Measurements from ENCODE around the gene PKLR. TPM values are rescaled to one million over a fixed set of nuclear protein-coding genes. Genes with fewer than 3 reads are reported as not detected.
"Not testable (repeated sequence)": the region's sequence is repeated elsewhere in the genome, so short reads cannot be mapped to it uniquely, and the experiment has no call there.

Gene PKLR
- total and polyA plus RNA-seq, 8 donors, result 0.07 to 0.21 (median 0.14) TPM; not detected in 4

DNA sequence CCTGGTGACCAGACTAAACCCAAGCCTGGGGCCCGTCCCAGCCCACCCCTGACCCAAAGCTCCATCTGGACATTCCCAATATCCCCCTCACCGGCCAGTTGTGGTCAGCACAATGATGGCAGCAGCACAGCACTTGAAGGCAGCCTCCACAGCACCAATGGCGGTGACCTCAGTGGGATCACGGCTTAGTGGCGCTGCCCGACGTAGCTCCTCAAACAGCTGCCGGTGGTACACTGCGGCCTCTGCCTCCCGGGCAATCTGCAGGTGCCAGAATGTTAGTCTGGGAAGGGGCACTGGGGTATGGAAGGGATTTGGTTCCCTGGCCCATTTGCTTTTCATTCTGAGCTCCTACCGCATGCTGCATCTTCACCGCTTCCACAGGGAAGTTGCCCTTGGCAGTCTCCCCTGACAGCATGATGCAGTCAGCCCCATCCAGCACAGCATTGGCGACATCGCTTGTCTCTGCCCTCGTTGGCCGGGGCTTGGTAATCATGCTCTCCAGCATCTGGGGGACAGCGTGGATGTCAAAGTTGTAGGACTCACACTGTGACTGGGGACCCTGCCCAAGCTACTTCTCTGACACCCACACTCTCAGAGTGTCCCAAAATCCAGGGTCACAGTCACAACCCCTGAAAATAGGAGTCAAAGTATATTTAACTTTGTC lies 8.0 kb downstream of the PKLR start:
- peaks cover 0 to 9% of the 10 kb centered on the region in 2 donors for H3K4me1 ChIP-seq
- DNase-seq, result no peak
- intact Hi-C loops (cut with DNase I), result no loop called here
- no peak for ATAC-seq
- H3K27ac ChIP-seq, result no peak overlapping the region
- no peaks in the 10 kb centered on the region for H3K9me3 ChIP-seq
- H3K27me3 ChIP-seq, result peaks cover 20 to 49% of the 10 kb centered on the region in 2 donors
- TF ChIP-seq, protein P1, sequence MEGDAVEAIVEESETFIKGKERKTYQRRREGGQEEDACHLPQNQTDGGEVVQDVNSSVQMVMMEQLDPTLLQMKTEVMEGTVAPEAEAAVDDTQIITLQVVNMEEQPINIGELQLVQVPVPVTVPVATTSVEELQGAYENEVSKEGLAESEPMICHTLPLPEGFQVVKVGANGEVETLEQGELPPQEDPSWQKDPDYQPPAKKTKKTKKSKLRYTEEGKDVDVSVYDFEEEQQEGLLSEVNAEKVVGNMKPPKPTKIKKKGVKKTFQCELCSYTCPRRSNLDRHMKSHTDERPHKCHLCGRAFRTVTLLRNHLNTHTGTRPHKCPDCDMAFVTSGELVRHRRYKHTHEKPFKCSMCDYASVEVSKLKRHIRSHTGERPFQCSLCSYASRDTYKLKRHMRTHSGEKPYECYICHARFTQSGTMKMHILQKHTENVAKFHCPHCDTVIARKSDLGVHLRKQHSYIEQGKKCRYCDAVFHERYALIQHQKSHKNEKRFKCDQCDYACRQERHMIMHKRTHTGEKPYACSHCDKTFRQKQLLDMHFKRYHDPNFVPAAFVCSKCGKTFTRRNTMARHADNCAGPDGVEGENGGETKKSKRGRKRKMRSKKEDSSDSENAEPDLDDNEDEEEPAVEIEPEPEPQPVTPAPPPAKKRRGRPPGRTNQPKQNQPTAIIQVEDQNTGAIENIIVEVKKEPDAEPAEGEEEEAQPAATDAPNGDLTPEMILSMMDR (IDR thresholded peaks at IDR 0.05), result no peak
- no peaks in the 10 kb centered on the region for H3K36me3 ChIP-seq
- no peak overlapping the region for H3K4me3 ChIP-seq

DNA sequence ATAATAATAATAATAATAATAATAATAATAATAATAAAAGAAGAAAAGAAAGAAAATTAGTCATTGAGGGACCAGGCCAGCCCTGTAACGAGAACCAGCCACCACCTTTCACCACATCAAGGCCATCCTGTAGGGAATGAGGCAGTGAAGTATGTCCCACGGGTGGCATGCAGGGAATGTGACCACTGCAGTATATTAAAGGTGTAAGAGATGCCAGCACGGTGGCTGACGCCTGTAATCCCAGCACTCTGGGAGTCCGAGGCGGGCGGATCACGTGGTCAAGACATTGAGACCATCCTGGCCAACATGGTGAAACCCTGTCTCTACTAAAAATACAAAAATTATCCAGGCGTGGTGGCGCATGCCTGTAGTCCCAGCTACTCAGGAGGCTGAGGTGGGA lies 10.2 kb downstream of the PKLR start:
- H3K9me3 ChIP-seq; H3K36me3 ChIP-seq; H3K4me1 ChIP-seq; ATAC-seq; DNase-seq; intact Hi-C loops (cut with DNase I); H3K4me3 ChIP-seq; H3K27ac ChIP-seq: not testable (repeated sequence)
- H3K27me3 ChIP-seq, result peaks cover 19 to 36% of the 10 kb centered on the region in 2 donors

DNA sequence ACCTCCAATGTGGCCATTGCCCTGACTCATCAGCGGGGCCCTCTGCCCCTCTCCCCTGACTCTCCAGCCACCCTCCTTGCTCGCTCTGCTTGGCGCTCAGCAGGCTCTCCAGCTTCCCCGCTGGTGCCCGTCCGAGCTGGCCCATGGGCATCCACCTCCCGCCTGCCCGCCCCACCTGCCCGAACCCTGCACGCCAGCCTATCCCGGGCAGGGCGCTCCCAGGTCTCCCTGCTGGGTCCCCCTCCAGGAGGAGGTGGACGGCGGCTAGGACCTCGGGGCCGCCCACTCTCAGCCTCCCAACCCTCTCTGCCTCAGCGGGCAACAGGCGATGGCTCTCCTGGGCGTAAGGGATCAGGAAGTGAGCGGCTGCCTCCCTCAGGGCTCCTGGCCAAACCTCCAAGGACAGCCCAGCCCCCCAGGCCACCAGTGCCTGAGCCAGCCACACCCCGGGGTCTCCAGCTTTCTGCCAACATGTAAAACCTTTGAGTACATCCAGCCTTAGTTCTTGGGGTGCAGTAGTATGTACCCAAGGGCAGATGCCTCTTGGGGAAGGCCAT lies 13.2 kb downstream of the PKLR start:
- TF ChIP-seq, protein P1 (IDR thresholded peaks at IDR 0.05), result no peak
- intact Hi-C loops (cut with DNase I), result no loop called here
- Histone ChIP-seq H3K4me1 (no peaks in the 10 kb centered on the region), H3K9me3 (no peaks in the 10 kb centered on the region), H3K4me3 (no peak overlapping the region), H3K27ac (no peak overlapping the region), H3K27me3 (peaks cover 0 to 6% of the 10 kb centered on the region in 2 donors), H3K36me3 (no peaks in the 10 kb centered on the region)
- ATAC-seq, result no peak
- DNase-seq, result no peak

DNA sequence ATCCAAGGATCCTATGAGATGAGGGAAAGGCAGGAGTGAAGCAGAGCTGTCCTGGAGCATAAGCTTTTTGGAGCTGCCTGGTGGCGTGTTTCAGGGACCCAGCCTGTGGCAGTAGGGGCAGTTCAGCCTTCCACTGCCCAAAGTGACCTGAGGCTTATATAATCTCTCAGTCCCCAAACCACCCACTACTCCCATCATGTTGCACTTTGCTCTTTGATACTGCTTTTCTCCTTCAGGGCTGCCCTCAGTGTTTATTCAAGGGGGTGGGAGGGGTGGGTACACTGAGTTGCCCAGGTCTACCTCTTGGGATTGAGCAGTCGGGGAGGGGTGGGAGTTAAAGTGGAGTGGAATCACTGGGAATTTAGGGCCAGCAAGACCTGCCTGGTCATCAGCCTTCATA lies 14.7 kb downstream of the PKLR start:
- Histone ChIP-seq H3K36me3 (no peaks in the 10 kb centered on the region), H3K27me3 (no peaks in the 10 kb centered on the region), H3K27ac (no peak overlapping the region), H3K4me3 (no peak overlapping the region), H3K9me3 (no peaks in the 10 kb centered on the region), H3K4me1 (no peaks in the 10 kb centered on the region)
- DNase-seq (no peak), ATAC-seq (no peak)
- TF ChIP-seq, protein P1 (IDR thresholded peaks at IDR 0.05), result no peak
- intact Hi-C loops (cut with DNase I), result no loop called here

DNA sequence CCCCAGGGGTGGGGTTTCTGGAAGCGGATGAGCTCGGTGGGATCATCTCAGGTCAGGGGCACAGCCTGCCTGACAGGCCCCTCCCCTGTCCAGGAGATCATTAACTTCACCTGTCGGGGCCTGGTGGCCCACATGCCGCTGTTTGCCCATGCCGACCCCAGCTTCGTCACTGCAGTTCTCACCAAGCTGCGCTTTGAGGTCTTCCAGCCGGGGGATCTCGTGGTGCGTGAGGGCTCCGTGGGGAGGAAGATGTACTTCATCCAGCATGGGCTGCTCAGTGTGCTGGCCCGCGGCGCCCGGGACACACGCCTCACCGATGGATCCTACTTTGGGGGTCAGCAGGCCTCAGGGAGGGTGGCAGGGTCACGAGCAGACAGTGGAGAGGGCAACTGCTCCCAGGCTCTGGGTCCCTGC lies 15.6 kb downstream of the PKLR start:
- H3K4me1 ChIP-seq, result no peaks in the 10 kb centered on the region
- H3K27me3 ChIP-seq, result no peaks in the 10 kb centered on the region
- no peak overlapping the region for H3K27ac ChIP-seq
- no peaks in the 10 kb centered on the region for H3K36me3 ChIP-seq
- DNase-seq, result no peak
- TF ChIP-seq, protein P1 (IDR thresholded peaks at IDR 0.05), result no peak
- no peak overlapping the region for H3K4me3 ChIP-seq
- intact Hi-C loops (cut with DNase I), result no loop called here
- no peak for ATAC-seq
- no peaks in the 10 kb centered on the region for H3K9me3 ChIP-seq
